ENCODE results near the gene GP9. TPM values are rescaled to one million over a fixed set of nuclear protein-coding genes. Genes with fewer than 3 reads are reported as not detected.

Gene GP9
- polyA plus RNA-seq, 2 of the 4 experiments (the other 2 are of a cell fraction), result not detected

GRCh38 chr3:129047553-129047839, 13.1 kb upstream of the GP9 start (continued):
- TF ChIP-seq HMGXB4 (CRISPR knock-in tag; IDR thresholded peaks at IDR 0.05; ENCODE audit: borderline replicate concordance) (no peak), E2F6 (IDR thresholded peaks at IDR 0.05; ENCODE audit: borderline replicate concordance, low read depth) (no peak), KDM5A (IDR thresholded peaks at IDR 0.05) (no peak), POLR2A (IDR thresholded peaks at IDR 0.05; ENCODE audit: low read length) (no peak), EP300 (IDR thresholded peaks at IDR 0.05) (no peak), JUNB (IDR thresholded peaks at IDR 0.05) (no peak)

- no peak overlapping the region for H3K4me3 ChIP-seq
- CTCF ChIA-PET, result interaction anchor here (0.6 to 5.0 kb wide), 5 partner anchors 9 to 344 kb away, joined by 3 to 73 read pairs (median 4); partner anchors contain the start of gene COPG1
- POLR2A ChIA-PET, result no interaction called here
- no peak for DNase-seq (ENCODE audit: low read depth in 1 of 2, low spot score in 1 of 2)
- ATAC-seq, result no peak
- H3K27ac ChIP-seq, result no peak overlapping the region
- FAIRE-seq, result no peak
- no peaks in the 10 kb centered on the region for H3K9me3 ChIP-seq
- WGBS (ENCODE audit: missing lambda C conversion rate), result 68% methylated on average over 8 of the region's 12 CpGs
- no peak for TF ChIP-seq HEYL (CRISPR knock-in tag; IDR thresholded peaks at IDR 0.05)
- no peak for TF ChIP-seq KDM5A (IDR thresholded peaks at IDR 0.05)
- TF ChIP-seq PHF8 (IDR thresholded peaks at IDR 0.05; ENCODE audit: borderline replicate concordance, low read depth), result no peak
- TF ChIP-seq EHMT2 (IDR thresholded peaks at IDR 0.05; ENCODE audit: low read depth), result no peak
- no peak for TF ChIP-seq RFX5 (IDR thresholded peaks at IDR 0.05)
- no peak for TF ChIP-seq EP300 (IDR thresholded peaks at IDR 0.05)
- no peak for TF ChIP-seq KDM1A (IDR thresholded peaks at IDR 0.05; ENCODE audit: low read depth)
- TF ChIP-seq GATA3 (IDR thresholded peaks at IDR 0.05; ENCODE audit: borderline replicate concordance), result no peak
- no peak for TF ChIP-seq FOSB (CRISPR knock-in tag; IDR thresholded peaks at IDR 0.05)
- no peak for TF ChIP-seq ZSCAN20 (CRISPR knock-in tag; IDR thresholded peaks at IDR 0.05)
- TF ChIP-seq CEBPB (IDR thresholded peaks at IDR 0.05), result no peak
- no peak for TF ChIP-seq USF2 (IDR thresholded peaks at IDR 0.05)
- TF ChIP-seq RNF2 (IDR thresholded peaks at IDR 0.05; ENCODE audit: borderline replicate concordance, low read depth), result no peak
- no peak for TF ChIP-seq TFCP2L1 (CRISPR knock-in tag; IDR thresholded peaks at IDR 0.05)
- no peak for TF ChIP-seq HES2 (IDR thresholded peaks at IDR 0.05)
- TF ChIP-seq HOXB13 (CRISPR knock-in tag; IDR thresholded peaks at IDR 0.05; ENCODE audit: low read depth), result no peak
- TF ChIP-seq MAX (IDR thresholded peaks at IDR 0.05), result no peak
- H3K4me2 ChIP-seq, result no peak overlapping the region
- 0 out of 3 replicates have a peak, but pooled peaks cover 3% of the 10 kb centered on the region for H3K4me1 ChIP-seq
Observed at GRCh38 chr3:129050556-129051295, 9.9 kb upstream of the GP9 start.

- Histone ChIP-seq H3K4me1 (0 out of 3 replicates have a peak, but pooled peaks cover 3% of the 10 kb centered on the region), H3K9me3 (no peaks in the 10 kb centered on the region), H3K4me3 (no peak overlapping the region), H3K4me2 (no peak overlapping the region), H3K27ac (no peak overlapping the region)
- ChIA-PET POLR2A (no interaction called here), CTCF (interaction anchor here (0.6 to 5.0 kb wide), 15 partner anchors 10 to 274 kb away, joined by 3 to 73 read pairs (median 5); partner anchors contain the start of gene COPG1)
- no peak for ATAC-seq
- no peak for FAIRE-seq
- 78% methylated on average over 1 of the region's 5 CpGs for WGBS (ENCODE audit: missing lambda C conversion rate)
- DNase-seq (ENCODE audit: low read depth in 1 of 2, low spot score in 1 of 2), result no peak
- TF ChIP-seq NR3C1 (IDR thresholded peaks at IDR 0.05), result no peak
- no peak for TF ChIP-seq PBX3 (IDR thresholded peaks at IDR 0.05)
- TF ChIP-seq POLR2AphosphoS2 (conservative IDR thresholded peaks at IDR 0.05; ENCODE audit: low read length), result no peak
- no peak for TF ChIP-seq SREBF2 (IDR thresholded peaks at IDR 0.05)
- TF ChIP-seq EHMT2 (IDR thresholded peaks at IDR 0.05; ENCODE audit: low read depth), result no peak
- no peak for TF ChIP-seq ZNF302 (CRISPR knock-in tag; IDR thresholded peaks at IDR 0.05)
- TF ChIP-seq FOSL2 (IDR thresholded peaks at IDR 0.05), result no peak
- no peak for TF ChIP-seq FOSL2 (CRISPR knock-in tag; IDR thresholded peaks at IDR 0.05)
- no peak for TF ChIP-seq FOXS1 (CRISPR knock-in tag; IDR thresholded peaks at IDR 0.05)
- TF ChIP-seq JUN (IDR thresholded peaks at IDR 0.05), result no peak
- no peak for TF ChIP-seq ELK1 (IDR thresholded peaks at IDR 0.05; ENCODE audit: low read depth, low read length)
- TF ChIP-seq BHLHE40 (IDR thresholded peaks at IDR 0.05; ENCODE audit: low read depth, low read length), result no peak
- TF ChIP-seq HEYL (CRISPR knock-in tag; IDR thresholded peaks at IDR 0.05), result no peak
- TF ChIP-seq CBX2 (IDR thresholded peaks at IDR 0.05; ENCODE audit: borderline replicate concordance, low read depth), result no peak
Observed at GRCh38 chr3:129051871-129052340, 8.7 kb upstream of the GP9 start.
